PC-9 (cell line): Measurements from ENCODE around the gene CLDN16. TPM values are rescaled to one million over a fixed set of nuclear protein-coding genes. Genes with fewer than 3 reads are reported as not detected.

Source experiments
- BruUV-seq: library from RNA; stranded (reverse); fragments of 400-500 nt; replicated peaks from 2 replicates; lab custom pipeline; 2021; lab: Mats Ljungman, UMichigan
- CTCF ChIA-PET: fragments of 300-600 bp; sonication (Branson Sonifier 250); formaldehyde crosslinking; loops from one replicate; lab custom pipeline; 2022; ENCODE audit warnings: antibody characterized with exemption; lab: Charles Lee
- POLR2A ChIA-PET: fragments of 300-600 bp; sonication (Branson Sonifier 250); formaldehyde crosslinking; loops from one replicate; lab custom pipeline; 2022; ENCODE audit warnings: antibody characterized with exemption; ENCODE audit not compliant: unreplicated experiment; lab: Charles Lee
- DNase-seq, 2 experiments: peaks; one replicate each; pipeline versions ENCODE4 v3.0.0 to v3.0.0-alpha.2; 2015 to 2022; ENCODE audit warnings: mixed read lengths in 1 of 2
- H2AFZ ChIP-seq: fragments of 200-600 bp; sonication (generic); 2 replicates; pipeline ENCODE4 v1.8.1; 2017; ENCODE audit warnings: antibody characterized with exemption
- H3F3A ChIP-seq: fragments of 200-600 bp; sonication (generic); 2 replicates; pipeline ENCODE4 v1.8.1; 2017; ENCODE audit warnings: antibody characterized with exemption, mild to moderate bottlenecking, low read depth; ENCODE audit not compliant: insufficient read depth
- H3K27ac ChIP-seq: fragments of 200-600 bp; sonication (generic); 2 replicates; pipeline ENCODE4 v1.6.1; 2016; ENCODE audit warnings: mixed run types
- H3K27me3 ChIP-seq: fragments of 200-600 bp; sonication (generic); 2 replicates; pipeline ENCODE4 v1.6.1; 2016; ENCODE audit warnings: low read depth, mixed run types; ENCODE audit not compliant: insufficient read depth
- H3K36me3 ChIP-seq: fragments of 200-600 bp; sonication (generic); 2 replicates; pipeline ENCODE4 v1.6.1; 2016; ENCODE audit warnings: low read depth, mixed run types
- H3K4me1 ChIP-seq: fragments of 200-600 bp; sonication (generic); replicated peaks from 2 replicates; pipeline ENCODE4 v1.6.1; 2016; ENCODE audit warnings: mixed run types; ENCODE audit not compliant: insufficient read depth
- H3K4me2 ChIP-seq: fragments of 200-600 bp; sonication (generic); 2 replicates; pipeline ENCODE4 v1.6.1; 2017; ENCODE audit warnings: mixed run types
- H3K4me3 ChIP-seq: fragments of 200-600 bp; sonication (generic); 2 replicates; pipeline ENCODE4 v1.6.1; 2016; ENCODE audit warnings: mixed run types
- H3K79me2 ChIP-seq: fragments of 200-600 bp; sonication (generic); 2 replicates; pipeline ENCODE4 v1.6.1; 2017; ENCODE audit warnings: low read depth, mixed run types
- H3K9me2 ChIP-seq: fragments of 200-600 bp; sonication (generic); 2 replicates; pipeline ENCODE4 v1.8.1; 2017; ENCODE audit warnings: mild to moderate bottlenecking; ENCODE audit not compliant: insufficient read depth
- H3K9me3 ChIP-seq: fragments of 200-600 bp; sonication (generic); 2 replicates; pipeline ENCODE4 v1.8.1; 2016; ENCODE audit warnings: low read depth; ENCODE audit not compliant: insufficient read depth
- H4K20me1 ChIP-seq: fragments of 200-600 bp; sonication (generic); 2 replicates; pipeline ENCODE4 v1.8.1; 2017; ENCODE audit not compliant: insufficient read depth
- CTCF ChIP-seq: fragments of 200-600 bp; sonication (generic); conservative IDR thresholded peaks from 2 replicates; pipeline ENCODE4 v1.6.1; 2017; ENCODE audit warnings: mixed run types, antibody characterized with exemption, mild to moderate bottlenecking, moderate library complexity
- EZH2 ChIP-seq: fragments of 200-600 bp; sonication (generic); IDR thresholded peaks from 2 replicates; pipeline ENCODE4 v1.8.0; 2017; ENCODE audit warnings: antibody characterized with exemption, low read depth
- intact Hi-C: fragments of 100-400 bp; cut with micrococcal nuclease; formaldehyde crosslinking; loops from one replicate; pipeline ENCODE4 v1.10.0; 2022; ENCODE audit not compliant: unreplicated experiment
- total RNA-seq: library from RNA; stranded (reverse); gene quantifications from 2 replicates; pipeline ENCODE4 v1.2.3, GENCODE V29; 2021

The CLDN16 gene
- total RNA-seq, 1 experiment from 2014 or later: 0.46 TPM

- no peaks in the 10 kb centered on the region for H3K79me2 ChIP-seq
- TF ChIP-seq CTCF (peak; percentile 49; the same call in 1 of the 2 replicates), EZH2 (no peak)
- peak overlapping the region; percentile 96; the same call in 1 of the 2 replicates for H3K27ac ChIP-seq
- peaks cover 8% of the 10 kb centered on the region for H3K9me3 ChIP-seq
- no peak overlapping the region for H2AFZ ChIP-seq
- DNase-seq: peak; percentile 64 to 67
- no peak overlapping the region for H3K4me3 ChIP-seq
- H3K4me1 ChIP-seq: peaks cover 52% of the 10 kb centered on the region
- no peaks in the 10 kb centered on the region for H3K36me3 ChIP-seq
- peaks cover 33% of the 10 kb centered on the region for H3F3A ChIP-seq
- POLR2A ChIA-PET: interaction anchor here (0.6 kb wide), 1 partner anchor 40 kb away, joined by 6 read pairs; no protein-coding TSS in a partner anchor
- no peak overlapping the region for H3K4me2 ChIP-seq
- CTCF ChIA-PET: interaction anchor here (0.6 to 1.6 kb wide), 11 partner anchors 11 to 423 kb away, joined by 3 to 18 read pairs (median 4); partner anchors contain the start of genes CLDN1 and P3H2
- no TSS peak for BruUV-seq
- no peaks in the 10 kb centered on the region for H4K20me1 ChIP-seq
- intact Hi-C loops: loop anchor here (1.0 to 10.0 kb wide), 12 partner anchors 39 to 667 kb away; partner anchors contain the start of gene CLDN1
- no peaks in the 10 kb centered on the region for H3K9me2 ChIP-seq
- H3K27me3 ChIP-seq: no peaks in the 10 kb centered on the region
These were observed 3.6 kb upstream of the CLDN16 start for GRCh38 chr3:190384309-190384756.

DNA sequence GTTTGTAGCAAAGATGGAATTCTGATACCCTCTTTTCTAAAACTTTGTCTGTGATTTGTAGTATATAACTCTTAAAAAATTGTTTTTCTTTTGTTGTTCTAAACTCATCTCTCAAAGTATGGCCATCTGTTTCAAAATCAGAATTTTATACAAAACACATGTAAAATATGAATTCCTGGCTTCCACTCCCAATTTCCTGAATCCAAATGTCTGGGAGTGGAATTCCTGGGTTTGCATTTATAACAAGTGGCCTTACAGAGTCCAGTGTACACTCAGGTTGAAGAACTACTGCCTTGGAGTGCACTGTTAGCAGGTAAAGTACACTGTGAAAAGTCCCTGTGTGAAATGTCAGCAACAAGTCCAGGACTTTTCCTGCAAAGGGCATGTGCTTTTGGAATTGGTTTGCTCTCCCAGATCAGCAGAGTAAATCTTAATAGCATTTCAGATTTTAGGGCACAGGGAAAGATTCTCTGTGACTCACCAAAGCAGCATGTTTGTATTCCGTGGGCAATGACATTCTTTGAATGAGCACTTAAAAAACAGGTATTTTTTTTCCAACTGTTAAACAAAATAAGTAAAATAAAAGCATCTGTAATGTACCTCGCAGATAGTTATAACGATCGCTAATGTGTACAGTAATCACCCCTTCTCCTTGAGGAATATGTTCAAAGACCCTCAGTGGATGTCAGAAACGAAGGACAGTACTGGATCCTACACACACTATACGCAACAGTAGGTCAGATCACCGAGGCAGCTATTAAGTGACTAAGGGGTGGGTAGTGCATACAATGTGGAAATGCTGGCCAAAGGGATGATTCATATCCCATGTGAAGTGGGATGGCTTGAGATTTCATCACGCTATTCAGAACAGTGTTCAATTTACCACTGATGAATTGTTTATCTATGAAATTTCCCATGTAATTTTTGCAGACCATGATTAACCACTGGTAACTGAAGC, 2.0 kb upstream of the CLDN16 start:
- Histone ChIP-seq H3K9me3 (peaks cover 3% of the 10 kb centered on the region; the same call in 1 of the 2 replicates), H3K9me2 (no peaks in the 10 kb centered on the region), H3K27me3 (no peaks in the 10 kb centered on the region), H3F3A (peaks cover 33% of the 10 kb centered on the region), H3K4me3 (peak overlapping the region; percentile 49), H3K27ac (peak overlapping the region; percentile 96), H4K20me1 (no peaks in the 10 kb centered on the region), H2AFZ (peak overlapping the region; percentile 61), H3K79me2 (no peaks in the 10 kb centered on the region), H3K4me2 (peak overlapping the region; percentile 79), H3K36me3 (no peaks in the 10 kb centered on the region), H3K4me1 (peaks cover 52% of the 10 kb centered on the region)
- DNase-seq: peak; percentile 53 to 95
- POLR2A ChIA-PET: interaction anchor here (0.6 to 0.7 kb wide), 2 partner anchors 184 to 1087 kb away, joined by 3 to 6 read pairs; no protein-coding TSS in a partner anchor
- TF ChIP-seq CTCF (no peak), EZH2 (no peak)
- intact Hi-C loops: loop anchor here (1.0 to 10.0 kb wide), 3 partner anchors 17 to 371 kb away; partner anchors contain the start of gene IL1RAP
- TSS peak; percentile 100 for BruUV-seq
- CTCF ChIA-PET: interaction anchor here (0.7 to 1.3 kb wide), 7 partner anchors 38 to 1607 kb away, joined by 3 to 10 read pairs (median 5); partner anchors contain the start of gene CLDN1

- Histone ChIP-seq H4K20me1 (no peaks in the 10 kb centered on the region), H3K36me3 (no peaks in the 10 kb centered on the region), H3K27me3 (no peaks in the 10 kb centered on the region), H3K9me3 (peaks cover 3% of the 10 kb centered on the region; the same call in 1 of the 2 replicates), H3K4me2 (no peak overlapping the region), H3K9me2 (no peaks in the 10 kb centered on the region; the same call in 1 of the 2 replicates), H3K79me2 (no peaks in the 10 kb centered on the region), H3F3A (peaks cover 30% of the 10 kb centered on the region), H3K4me1 (peaks cover 33% of the 10 kb centered on the region), H3K27ac (no peak overlapping the region), H2AFZ (peak overlapping the region; percentile 14; the same call in 1 of the 2 replicates), H3K4me3 (no peak overlapping the region)
- ChIA-PET CTCF (no interaction called here), POLR2A (interaction anchor here (0.6 kb wide), 1 partner anchor 37 kb away, joined by 5 read pairs; no protein-coding TSS in a partner anchor)
- DNase-seq: no peak
- no peak for TF ChIP-seq EZH2
- TF ChIP-seq CTCF: no peak
- intact Hi-C loops: loop anchor here (10.0 kb wide), 1 partner anchor 374 kb away; no protein-coding TSS in a partner anchor
- BruUV-seq: no TSS peak
These were observed 740 bp downstream of the CLDN16 start for GRCh38 chr3:190388703-190389102.
